ENCODE measurements around the gene CACNG8.

Gene CACNG8

DNA sequence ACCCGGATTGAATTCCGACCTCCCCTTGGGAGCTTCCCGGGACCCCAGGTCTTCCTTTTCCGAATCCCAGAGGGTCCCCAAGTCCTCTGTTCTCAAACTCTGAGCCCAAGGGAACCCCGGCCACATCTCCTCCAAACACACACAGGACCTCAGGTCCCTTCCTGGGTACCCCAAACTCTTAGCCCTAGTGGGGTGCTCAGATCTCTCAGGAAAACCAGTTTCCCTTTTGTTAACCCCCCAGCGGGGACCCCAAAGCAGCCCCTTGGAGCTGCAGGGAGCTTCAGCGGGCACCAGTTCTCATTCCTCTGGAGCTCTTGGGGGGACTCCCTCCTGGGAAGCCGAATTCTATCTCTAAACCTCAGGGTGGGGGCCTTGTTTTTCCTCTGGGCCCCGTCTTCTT lies 29.5 kb downstream of the CACNG8 start:
- no peak for DNase-seq (ENCODE audit: low read depth in 2 of 2)

GRCh38 chr19:53992815-53993214 lies 30.1 kb downstream of the CACNG8 start:
- no peak for DNase-seq (ENCODE audit: low read depth in 2 of 2)

- DNase-seq (ENCODE audit: low read depth in 2 of 2): no peak
Measured at GRCh38 chr19:53993448-53993847, 30.7 kb downstream of the CACNG8 start.

GRCh38 chr19:53994811-53995210 lies 32.1 kb downstream of the CACNG8 start:
- DNase-seq (ENCODE audit: low read depth in 2 of 2): no peak

DNA sequence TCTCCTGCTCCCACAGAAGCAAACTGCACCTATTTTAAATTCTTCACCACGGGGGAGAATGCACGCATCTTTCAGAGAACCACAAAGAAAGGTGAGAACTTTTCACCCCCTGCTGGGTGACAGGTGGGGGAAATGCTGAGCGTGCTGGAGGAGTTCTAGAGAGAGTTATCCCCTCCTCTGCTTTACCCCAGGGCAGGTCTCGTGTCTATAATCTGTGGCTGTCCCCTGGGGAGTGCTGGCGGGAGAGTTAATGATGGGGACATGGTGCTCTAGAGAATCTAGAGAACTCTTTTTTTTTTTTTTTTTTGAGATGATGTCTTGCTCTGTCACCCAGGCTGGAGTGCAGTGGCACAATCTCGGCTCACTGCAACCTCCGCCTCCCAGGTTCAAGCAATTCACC lies 35.5 kb downstream of the CACNG8 start:
- no peak for DNase-seq (ENCODE audit: low read depth in 2 of 2)

DNA sequence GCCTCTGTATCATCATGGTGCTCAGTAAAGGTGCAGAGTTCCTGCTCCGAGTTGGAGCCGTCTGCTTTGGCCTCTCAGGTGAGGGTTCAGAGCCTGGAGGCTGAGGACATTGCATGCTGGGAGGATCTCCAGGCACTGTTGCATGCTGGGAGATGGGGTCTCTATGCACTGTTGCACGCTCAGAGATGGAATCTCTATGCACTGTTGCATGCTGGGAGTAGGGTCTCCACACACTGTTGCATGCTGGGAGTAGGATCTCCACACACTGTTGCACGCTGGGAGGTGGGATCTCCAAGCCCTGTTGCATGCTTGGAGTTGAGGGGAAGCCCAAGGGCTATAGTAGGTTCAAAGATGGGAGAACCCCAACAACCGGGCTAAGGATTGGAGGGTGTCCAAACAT lies 37.0 kb downstream of the CACNG8 start:
- no peak for DNase-seq (ENCODE audit: low read depth in 2 of 2)

DNA sequence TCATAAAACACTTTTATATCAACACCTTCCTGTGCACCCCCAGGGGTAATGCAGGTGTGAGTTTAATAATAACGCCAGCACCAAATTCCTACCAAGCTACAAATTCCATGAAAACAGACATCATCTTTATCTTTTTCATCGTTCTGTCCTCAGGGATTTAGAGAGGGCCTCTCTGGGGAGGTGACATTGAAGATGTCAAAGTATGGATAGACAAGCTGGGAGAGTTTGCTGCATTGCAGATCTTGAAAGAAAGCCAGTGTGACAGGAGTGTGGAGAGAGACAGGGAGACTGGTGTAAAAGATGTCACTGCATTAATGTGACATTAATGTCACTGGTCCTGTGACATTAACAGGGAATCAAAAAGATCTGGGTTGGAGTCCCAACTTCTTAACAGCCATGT lies 38.8 kb downstream of the CACNG8 start:
- DNase-seq (ENCODE audit: low read depth in 2 of 2): no peak

DNA sequence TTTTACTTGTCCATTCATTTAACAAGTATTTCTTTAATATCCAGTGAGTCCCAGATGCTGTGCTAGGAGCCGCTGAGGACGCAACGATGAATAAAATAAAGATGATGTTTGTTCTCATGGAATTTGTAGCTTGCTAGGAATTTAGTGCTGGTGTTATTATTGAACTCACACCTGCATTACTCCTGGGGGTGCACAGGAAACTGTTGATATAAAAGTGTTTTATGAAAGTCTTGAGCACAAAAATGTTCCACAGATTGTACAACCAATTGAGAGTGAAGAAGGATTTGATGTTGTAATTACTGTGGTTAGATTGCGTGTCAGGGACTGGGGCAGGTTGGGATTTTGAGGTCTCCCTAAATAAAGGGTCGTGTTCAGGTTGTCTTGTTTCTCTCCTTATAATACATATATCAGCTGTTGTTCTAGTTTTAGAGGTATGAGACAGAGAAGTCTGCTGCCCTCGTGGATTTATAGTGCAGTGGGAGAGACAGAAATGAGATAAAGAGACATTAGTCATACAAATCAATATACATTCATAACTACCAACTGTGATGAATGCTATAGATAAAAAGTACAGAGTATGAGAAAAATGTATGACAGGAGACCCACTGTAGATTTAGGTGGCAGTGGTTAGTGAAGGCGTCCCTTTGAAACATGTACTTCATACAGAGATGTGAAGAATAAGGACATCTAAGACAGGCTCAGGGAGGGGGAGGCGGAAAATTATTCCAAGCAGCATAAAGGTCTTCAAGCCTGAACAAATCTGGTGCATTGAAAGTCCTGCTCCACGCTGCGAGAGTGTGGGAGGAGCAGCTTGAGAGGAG lies 40.0 kb downstream of the CACNG8 start:
- no peak for DNase-seq (ENCODE audit: low read depth in 2 of 2)

DNA sequence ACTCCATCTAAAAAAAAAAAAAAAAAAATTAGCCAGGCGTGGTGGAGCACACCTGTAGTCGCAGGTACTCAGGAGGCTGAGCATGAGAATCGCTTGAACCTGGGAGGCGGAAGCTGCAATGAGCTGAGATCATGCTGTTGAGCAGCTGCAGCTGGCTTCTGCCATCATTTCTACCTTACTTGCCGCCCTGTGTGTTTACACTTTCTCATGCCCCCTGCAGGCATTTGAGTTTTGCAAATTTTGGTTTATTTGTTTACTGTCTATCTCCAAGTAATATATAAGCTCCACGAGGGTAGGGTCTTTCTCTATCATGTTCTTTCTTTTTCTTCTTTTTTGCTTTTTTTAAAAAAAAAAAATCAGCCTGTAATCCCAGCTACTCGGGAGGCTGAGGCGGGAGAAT lies 46.7 kb downstream of the CACNG8 start:
- no peak for DNase-seq (ENCODE audit: low read depth in 2 of 2)

DNA sequence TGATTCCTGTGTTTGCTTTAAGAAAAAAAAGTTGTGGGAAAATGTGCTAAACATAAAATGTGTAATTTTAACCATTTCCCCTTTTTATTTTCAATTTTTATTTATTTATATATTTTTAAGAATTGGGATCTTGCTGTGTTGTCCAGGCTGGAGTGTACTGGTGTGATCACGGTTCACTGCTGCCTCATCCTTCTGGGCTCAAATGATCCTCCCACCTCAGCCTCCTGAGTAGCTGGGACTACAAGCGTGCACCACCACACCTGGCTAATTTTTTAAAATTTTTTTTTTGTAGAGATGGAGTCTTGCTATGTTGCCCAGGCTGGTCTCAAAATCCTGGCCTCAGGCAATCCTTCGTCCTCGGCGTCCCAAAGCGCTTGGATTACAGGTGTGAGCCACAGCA lies 47.7 kb downstream of the CACNG8 start:
- no peak for DNase-seq (ENCODE audit: low read depth in 2 of 2)

GRCh38 chr19:54011507-54012211 lies 48.9 kb downstream of the CACNG8 start:
- no peak for DNase-seq (ENCODE audit: low read depth in 2 of 2)

DNA sequence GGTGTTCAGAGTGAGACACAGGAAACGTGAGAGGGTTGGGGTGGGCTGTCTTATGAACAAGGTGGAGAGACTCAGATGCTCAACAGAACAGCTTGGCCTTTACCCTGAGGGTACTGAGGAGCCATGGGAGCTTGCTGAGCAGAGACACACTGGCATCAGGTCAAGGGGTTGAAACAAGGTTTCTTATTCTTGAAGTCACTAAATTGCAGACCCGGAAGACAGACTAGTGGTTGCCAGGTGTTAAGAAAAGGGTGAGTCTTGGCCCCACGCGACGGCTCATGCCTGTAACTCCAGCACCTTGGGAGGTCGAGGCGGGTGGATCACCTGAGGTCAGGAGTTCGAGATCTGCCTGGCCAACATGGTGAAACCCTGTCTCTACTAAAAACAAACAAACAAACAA lies 51.1 kb downstream of the CACNG8 start:
- DNase-seq (ENCODE audit: low read depth in 2 of 2): no peak

GRCh38 chr19:54014920-54015560 lies 52.3 kb downstream of the CACNG8 start:
- DNase-seq (ENCODE audit: low read depth in 2 of 2): no peak

- DNase-seq (ENCODE audit: low read depth in 2 of 2): no peak
Measured at GRCh38 chr19:54017261-54017660, 54.5 kb downstream of the CACNG8 start.

- DNase-seq (ENCODE audit: low read depth in 2 of 2): no peak
Measured at GRCh38 chr19:54021363-54021762, 58.6 kb downstream of the CACNG8 start.

GRCh38 chr19:54021932-54022331 lies 59.2 kb downstream of the CACNG8 start:
- DNase-seq (ENCODE audit: low read depth in 2 of 2): no peak

GRCh38 chr19:54023191-54023590 lies 60.5 kb downstream of the CACNG8 start:
- no peak for DNase-seq (ENCODE audit: low read depth in 2 of 2)

DNA sequence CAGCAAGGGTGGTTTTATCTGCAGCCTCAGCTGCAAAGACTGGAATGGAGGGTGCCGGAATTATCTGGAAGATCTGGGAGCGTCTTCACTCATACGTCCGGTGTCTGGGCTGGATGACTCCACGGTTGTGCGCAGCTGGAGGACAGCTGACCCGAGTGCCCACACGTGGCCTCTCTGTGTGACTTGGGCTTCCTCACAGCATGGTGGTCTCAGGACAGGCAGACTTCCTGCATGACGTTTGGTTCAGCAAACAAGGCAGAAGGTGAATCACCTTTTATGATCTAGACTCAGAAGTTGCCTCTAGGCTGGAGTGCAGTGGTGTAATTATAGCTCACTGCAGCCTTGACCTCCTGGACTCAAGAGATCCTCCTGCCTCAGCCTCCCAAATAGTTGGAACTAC lies 61.9 kb downstream of the CACNG8 start:
- DNase-seq (ENCODE audit: low read depth in 2 of 2): no peak

- no peak for DNase-seq (ENCODE audit: low read depth in 2 of 2)
Measured at GRCh38 chr19:54026656-54027055, 63.9 kb downstream of the CACNG8 start.

DNA sequence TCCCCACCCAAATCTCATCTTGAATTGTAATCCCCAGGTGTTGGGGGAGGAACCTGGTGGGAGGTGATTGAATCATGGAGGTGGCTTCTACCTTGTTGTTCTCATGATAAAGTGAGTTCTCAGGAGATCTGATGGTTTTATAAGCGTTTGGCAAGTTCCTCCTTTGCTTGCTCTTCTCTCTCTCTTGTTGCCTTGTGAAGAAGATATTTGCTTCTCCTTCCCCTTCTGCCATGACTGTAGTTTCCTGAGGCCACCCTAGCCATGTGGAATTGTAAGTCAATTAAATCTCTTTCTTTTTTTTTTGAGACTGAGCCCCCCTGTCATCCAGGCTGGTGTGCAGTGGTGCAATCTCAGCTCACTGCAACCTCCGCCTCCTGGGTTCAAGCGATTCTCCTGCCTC lies 66.6 kb downstream of the CACNG8 start:
- no peak for DNase-seq (ENCODE audit: low read depth in 2 of 2)

DNA sequence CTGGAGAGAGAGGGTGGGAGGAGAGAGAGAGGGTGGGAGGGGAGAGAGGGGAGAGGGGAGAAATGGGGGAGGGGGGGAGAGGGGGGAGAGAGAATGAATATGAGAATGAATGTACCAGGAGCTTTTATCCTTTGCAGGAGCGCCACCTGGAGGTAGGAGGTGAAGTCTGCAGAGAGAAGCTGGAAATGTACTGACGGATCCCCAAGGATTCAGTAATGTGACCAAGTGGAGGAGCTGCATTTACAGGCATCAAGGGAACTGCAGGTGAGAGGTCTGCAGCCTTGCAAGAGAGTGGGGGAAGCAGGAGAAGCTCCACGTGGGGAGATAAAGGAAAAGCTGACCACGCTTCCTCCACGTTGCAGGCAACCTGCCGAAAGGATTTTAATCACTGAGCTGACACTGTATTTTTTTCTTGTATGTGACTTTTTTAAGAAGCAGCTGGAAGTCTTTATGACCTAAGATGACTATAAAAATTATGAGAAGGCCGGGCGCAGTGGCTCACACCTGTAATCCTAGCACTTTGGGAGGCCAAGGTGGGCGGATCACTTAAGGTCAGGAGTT lies 67.3 kb downstream of the CACNG8 start:
- DNase-seq (ENCODE audit: low read depth in 2 of 2): no peak

DNA sequence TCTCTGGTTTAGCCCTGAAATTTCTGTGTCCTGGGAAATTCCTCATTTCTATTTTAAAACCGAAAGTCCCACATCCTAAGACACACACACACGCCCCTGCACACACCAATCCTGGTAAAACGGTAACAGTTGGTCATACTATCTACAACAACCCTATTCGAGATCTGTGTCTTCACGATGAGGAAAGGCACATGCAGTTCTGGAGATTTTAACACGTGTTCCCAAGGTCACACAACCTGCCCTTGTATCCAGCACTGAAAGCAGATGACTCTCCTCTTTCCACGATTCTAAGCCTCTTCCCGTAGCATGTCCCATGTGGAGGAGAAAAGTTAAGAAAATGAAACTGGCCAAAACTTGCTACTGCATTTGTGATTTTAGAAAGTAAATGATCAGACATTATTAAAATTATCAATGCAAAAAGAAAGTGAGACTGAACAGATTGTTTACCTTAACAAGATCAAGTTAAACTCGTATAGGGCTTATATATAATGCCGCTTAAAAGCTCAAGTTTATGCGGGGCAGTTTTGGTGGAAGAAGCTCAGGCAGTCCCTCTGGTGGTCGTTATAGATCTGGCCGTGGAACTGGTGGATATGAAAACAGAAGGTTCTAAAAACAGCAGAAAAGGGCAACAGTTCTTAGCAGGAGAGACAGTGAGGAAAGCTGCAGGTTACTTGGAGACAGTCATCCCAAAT lies 68.3 kb downstream of the CACNG8 start:
- DNase-seq (ENCODE audit: low read depth in 2 of 2): no peak
